H1 (cell line): ENCODE measurements around the gene CDC37. TPM values are rescaled to one million over a fixed set of nuclear protein-coding genes. Genes with fewer than 3 reads are reported as not detected.

ENCODE experiments used
- polyA plus RNA-seq, 7 experiments: library from polyadenylated mRNA; depleted of rRNA in 3 of 7; stranded (reverse) in 5 of 7; unstranded in 2 of 7; fragments of >200 nt in 5 of 7; fragments of 200-250 nt in 2 of 7; gene quantifications; 1 replicate in 5 of 7; 2 replicates in 1 of 7; 4 replicates in 1 of 7; pipeline versions ENCODE4 v1.2.1 to v1.2.3, GENCODE V29; 2011 to 2013; ENCODE audit warnings: missing spikeins in 2 of 7, mixed read lengths in 2 of 7
- total RNA-seq: library from RNA; stranded (reverse); fragmentation: NEBNext Ultra II Directional; extraction: Animal tissue kit (Norgen Biotek cat#: 25700); gene quantifications from 2 replicates; pipeline ENCODE4 v1.2.1, GENCODE V29; 2021
- TF ChIP-seq, protein P1 (sequence below): IDR thresholded peaks from 2 replicates; pipeline ENCODE4 v1.6.1; 2012; ENCODE audit warnings: inconsistent platforms

Gene CDC37
- total and polyA plus RNA-seq, 2 of the 8 experiments (the other 6 are each of a cell fraction or from before 2014, with no cell fraction given), result 162 to 181 TPM

DNA sequence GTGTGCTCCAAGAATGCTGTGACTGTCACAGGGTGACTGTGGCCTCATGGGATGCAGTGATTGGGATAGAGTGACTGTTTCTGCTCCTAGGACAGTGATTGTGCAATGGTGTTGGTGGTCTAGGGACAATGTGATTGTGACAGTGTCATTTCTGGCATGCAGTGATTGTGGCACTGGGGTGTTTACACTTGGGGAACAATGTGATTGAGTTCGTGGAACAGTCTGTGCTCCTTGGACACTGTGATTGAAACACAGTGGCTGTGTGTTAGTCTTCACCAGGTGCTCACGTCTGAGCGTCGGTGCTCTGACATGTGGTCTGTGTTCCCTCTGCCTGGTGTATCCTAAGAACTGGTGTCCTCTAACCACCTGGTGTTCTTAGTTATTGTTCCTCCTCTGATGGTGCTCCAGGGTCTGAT lies 18.7 kb upstream of the CDC37 start (continued):
- TF ChIP-seq, protein P1, sequence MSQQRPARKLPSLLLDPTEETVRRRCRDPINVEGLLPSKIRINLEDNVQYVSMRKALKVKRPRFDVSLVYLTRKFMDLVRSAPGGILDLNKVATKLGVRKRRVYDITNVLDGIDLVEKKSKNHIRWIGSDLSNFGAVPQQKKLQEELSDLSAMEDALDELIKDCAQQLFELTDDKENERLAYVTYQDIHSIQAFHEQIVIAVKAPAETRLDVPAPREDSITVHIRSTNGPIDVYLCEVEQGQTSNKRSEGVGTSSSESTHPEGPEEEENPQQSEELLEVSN, result no peak
